Type B pancreatic cell (in vitro differentiated cells): ENCODE measurements around the gene ATP6V1G2. TPM values are rescaled to one million over a fixed set of nuclear protein-coding genes. Genes with fewer than 3 reads are reported as not detected.
A peak's percentile ranks its signal among the peaks of the same experiment; 100 is the strongest.

Experiments
- DNase-seq: peaks from one replicate; pipeline ENCODE4 v3.0.0; 2021; ENCODE audit warnings: mixed read lengths; ENCODE audit not compliant: unreplicated experiment; ENCODE audit errors: extremely low spot score
- H3K27ac Mint-ChIP-seq: 2 replicates; pipeline ENCODE4 v1.8.0; 2021; ENCODE audit warnings: mild to moderate bottlenecking, mixed read lengths
- H3K27me3 Mint-ChIP-seq: 2 replicates; pipeline ENCODE4 v1.8.0; 2021; ENCODE audit warnings: mixed read lengths
- H3K36me3 Mint-ChIP-seq: 2 replicates; pipeline ENCODE4 v1.8.0; 2021; ENCODE audit warnings: mixed read lengths
- H3K4me1 Mint-ChIP-seq: one replicate; pipeline ENCODE4 v1.8.0; 2021; ENCODE audit warnings: mixed read lengths; ENCODE audit not compliant: unreplicated experiment
- H3K4me3 Mint-ChIP-seq: 2 replicates; pipeline ENCODE4 v1.8.0; 2021; ENCODE audit warnings: mild to moderate bottlenecking, mixed read lengths
- H3K9me3 Mint-ChIP-seq: 2 replicates; pipeline ENCODE4 v1.8.0; 2021; ENCODE audit warnings: mixed read lengths
- total RNA-seq: library from RNA; stranded (reverse); gene quantifications from 2 replicates; pipeline ENCODE4 v1.2.1, GENCODE V29; 2021; ENCODE audit warnings: low replicate concordance
- TF ChIP-seq, protein P1 (sequence below): fragments of 200-600 bp; sonication (generic); conservative IDR thresholded peaks from 2 replicates; pipeline ENCODE4 v1.5.0; 2021; ENCODE audit warnings: antibody characterized with exemption, mild to moderate bottlenecking

ATP6V1G2 gene
- total RNA-seq, 1 donor from 2014 or later: 5.9 TPM

DNA sequence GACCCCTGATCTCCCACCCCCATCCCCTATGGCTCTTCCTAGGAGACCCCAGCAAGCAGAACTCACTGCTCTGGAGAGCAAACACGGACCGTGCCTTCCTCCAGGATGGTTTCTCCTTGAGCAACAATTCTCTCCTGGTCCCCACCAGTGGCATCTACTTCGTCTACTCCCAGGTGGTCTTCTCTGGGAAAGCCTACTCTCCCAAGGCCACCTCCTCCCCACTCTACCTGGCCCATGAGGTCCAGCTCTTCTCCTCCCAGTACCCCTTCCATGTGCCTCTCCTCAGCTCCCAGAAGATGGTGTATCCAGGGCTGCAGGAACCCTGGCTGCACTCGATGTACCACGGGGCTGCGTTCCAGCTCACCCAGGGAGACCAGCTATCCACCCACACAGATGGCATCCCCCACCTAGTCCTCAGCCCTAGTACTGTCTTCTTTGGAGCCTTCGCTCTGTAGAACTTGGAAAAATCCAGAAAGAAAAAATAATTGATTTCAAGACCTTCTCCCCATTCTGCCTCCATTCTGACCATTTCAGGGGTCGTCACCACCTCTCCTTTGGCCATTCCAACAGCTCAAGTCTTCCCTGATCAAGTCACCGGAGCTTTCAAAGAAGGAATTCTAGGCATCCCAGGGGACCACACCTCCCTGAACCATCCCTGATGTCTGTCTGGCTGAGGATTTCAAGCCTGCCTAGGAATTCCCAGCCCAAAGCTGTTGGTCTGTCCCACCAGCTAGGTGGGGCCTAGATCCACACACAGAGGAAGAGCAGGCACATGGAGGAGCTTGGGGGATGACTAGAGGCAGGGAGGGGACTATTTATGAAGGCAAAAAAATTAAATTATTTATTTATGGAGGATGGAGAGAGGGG is 27.1 kb upstream of the ATP6V1G2 start:
- Mint-ChIP-seq H3K36me3 (no peaks in the 10 kb centered on the region), H3K4me3 (no peak overlapping the region), H3K27ac (no peak overlapping the region), H3K4me1 (no peaks in the 10 kb centered on the region), H3K27me3 (peaks cover 39% of the 10 kb centered on the region), H3K9me3 (no peaks in the 10 kb centered on the region)
- DNase-seq: no peak
- TF ChIP-seq, protein P1, sequence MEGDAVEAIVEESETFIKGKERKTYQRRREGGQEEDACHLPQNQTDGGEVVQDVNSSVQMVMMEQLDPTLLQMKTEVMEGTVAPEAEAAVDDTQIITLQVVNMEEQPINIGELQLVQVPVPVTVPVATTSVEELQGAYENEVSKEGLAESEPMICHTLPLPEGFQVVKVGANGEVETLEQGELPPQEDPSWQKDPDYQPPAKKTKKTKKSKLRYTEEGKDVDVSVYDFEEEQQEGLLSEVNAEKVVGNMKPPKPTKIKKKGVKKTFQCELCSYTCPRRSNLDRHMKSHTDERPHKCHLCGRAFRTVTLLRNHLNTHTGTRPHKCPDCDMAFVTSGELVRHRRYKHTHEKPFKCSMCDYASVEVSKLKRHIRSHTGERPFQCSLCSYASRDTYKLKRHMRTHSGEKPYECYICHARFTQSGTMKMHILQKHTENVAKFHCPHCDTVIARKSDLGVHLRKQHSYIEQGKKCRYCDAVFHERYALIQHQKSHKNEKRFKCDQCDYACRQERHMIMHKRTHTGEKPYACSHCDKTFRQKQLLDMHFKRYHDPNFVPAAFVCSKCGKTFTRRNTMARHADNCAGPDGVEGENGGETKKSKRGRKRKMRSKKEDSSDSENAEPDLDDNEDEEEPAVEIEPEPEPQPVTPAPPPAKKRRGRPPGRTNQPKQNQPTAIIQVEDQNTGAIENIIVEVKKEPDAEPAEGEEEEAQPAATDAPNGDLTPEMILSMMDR: no peak

DNA sequence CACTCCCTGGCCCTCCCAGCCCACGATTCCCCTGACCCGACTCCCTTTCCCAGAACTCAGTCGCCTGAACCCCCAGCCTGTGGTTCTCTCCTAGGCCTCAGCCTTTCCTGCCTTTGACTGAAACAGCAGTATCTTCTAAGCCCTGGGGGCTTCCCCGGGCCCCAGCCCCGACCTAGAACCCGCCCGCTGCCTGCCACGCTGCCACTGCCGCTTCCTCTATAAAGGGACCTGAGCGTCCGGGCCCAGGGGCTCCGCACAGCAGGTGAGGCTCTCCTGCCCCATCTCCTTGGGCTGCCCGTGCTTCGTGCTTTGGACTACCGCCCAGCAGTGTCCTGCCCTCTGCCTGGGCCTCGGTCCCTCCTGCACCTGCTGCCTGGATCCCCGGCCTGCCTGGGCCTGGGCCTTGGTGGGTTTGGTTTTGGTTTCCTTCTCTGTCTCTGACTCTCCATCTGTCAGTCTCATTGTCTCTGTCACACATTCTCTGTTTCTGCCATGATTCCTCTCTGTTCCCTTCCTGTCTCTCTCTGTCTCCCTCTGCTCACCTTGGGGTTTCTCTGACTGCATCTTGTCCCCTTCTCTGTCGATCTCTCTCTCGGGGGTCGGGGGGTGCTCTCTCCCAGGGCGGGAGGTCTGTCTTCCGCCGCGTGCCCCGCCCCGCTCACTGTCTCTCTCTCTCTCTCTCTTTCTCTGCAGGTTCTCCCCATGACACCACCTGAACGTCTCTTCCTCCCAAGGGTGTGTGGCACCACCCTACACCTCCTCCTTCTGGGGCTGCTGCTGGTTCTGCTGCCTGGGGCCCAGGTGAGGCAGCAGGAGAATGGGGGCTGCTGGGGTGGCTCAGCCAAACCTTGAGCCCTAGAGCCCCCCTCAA is 25.9 kb upstream of the ATP6V1G2 start, which contains the start of gene LTA:
TSS of gene LTA (plus strand) at position 249 of the 871 bp plus-strand sequence. CDS start at position 703, 454 bp downstream.
- Mint-ChIP-seq H3K27ac (no peak within 1 kb of the TSS), H3K4me3 (no peak within 1 kb of the TSS), H3K4me1 (peaks cover 5% of the 10 kb centered on the region), H3K9me3 (no peaks in the 10 kb centered on the region), H3K27me3 (peaks cover 46% of the 10 kb centered on the region), H3K36me3 (no peaks in the 10 kb centered on the region)
- TF ChIP-seq, protein P1: no peak
- DNase-seq: no peak

DNA sequence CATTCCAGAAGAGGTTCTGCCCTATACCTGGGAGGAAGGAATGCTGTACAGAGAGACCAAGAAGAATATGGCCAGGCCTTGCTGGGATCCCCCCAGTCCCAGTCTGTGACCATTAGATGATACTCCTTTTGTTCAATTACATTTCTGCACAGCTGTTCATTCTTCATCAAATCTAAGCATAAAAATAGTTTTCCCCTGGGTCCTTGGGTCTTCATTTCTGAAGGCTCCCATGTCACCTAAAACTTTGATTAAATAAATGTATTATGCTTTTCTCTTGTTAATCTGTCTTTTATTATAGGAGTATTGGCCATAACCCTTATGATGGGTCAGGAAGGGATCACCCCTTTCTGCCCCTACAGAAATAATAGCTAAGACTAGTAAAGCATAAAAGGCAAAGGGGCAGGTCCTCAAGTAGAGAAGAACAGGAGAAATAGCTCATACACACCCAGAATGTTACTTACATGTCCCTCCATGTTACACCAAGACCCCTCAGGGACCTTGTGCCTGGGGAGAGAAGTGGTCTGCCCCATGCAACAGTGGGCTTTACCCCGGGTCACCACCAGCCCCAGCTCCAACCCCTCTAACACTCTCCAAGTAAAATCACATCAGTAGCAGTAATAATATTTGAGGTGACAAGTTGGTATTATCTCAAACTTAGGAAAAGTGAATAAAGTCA is 23.6 kb upstream of the ATP6V1G2 start:
- TF ChIP-seq, protein P1: no peak

DNA sequence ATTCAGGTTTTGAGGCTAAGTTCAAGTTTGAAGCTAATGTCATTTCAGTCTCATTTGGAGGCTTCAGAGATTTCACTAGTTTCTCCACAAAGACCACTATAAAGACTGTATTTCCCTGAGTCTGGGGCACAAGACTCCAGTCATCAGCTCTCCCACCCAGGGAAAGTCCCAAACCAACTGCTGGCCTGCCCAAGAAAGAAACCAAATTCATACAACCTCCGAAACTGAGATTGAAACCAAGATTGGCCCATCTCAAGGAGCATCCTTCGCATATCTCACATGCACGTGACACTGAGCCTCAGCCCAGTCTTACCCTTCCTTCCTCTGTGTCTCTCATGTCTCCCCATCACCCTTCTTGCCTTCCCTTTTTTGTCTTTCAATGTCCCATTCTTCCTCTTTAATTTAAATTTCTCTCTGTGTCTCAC is 22.1 kb upstream of the ATP6V1G2 start:
- peaks cover 5% of the 10 kb centered on the region for H3K4me1 Mint-ChIP-seq
- peak overlapping the region; percentile 45 for H3K27ac Mint-ChIP-seq
- DNase-seq: no peak
- H3K27me3 Mint-ChIP-seq: peaks cover 34% of the 10 kb centered on the region
- no peak overlapping the region for H3K4me3 Mint-ChIP-seq
- no peaks in the 10 kb centered on the region for H3K9me3 Mint-ChIP-seq
- H3K36me3 Mint-ChIP-seq: no peaks in the 10 kb centered on the region
- TF ChIP-seq, protein P1: no peak

More for the DNA sequence above, 23.6 kb upstream of the ATP6V1G2 start:
- Mint-ChIP-seq H3K4me3 (no peak overlapping the region), H3K36me3 (no peaks in the 10 kb centered on the region), H3K27me3 (peaks cover 31% of the 10 kb centered on the region), H3K27ac (no peak overlapping the region), H3K9me3 (no peaks in the 10 kb centered on the region), H3K4me1 (peaks cover 5% of the 10 kb centered on the region)
- no peak for DNase-seq
